Transverse colon (tissue), 4 donors: ENCODE results near the gene OBSCN. TPM values are rescaled to one million over a fixed set of nuclear protein-coding genes. Genes with fewer than 3 reads are reported as not detected.

ENCODE experiments used
- DNase-seq: peaks from one replicate; pipeline ENCODE4 v3.0.0-alpha.2; 2019
- H3K27ac ChIP-seq, 4 donors: fragments of 200-600 bp; sonication (generic); 2 replicates each; pipeline ENCODE4 v1.5.1; 2016 to 2018; ENCODE audit warnings: inconsistent platforms in 4 of 4
- H3K27me3 ChIP-seq: fragments of 200-600 bp; sonication (generic); 2 replicates; pipeline ENCODE4 v1.5.1; 2017; ENCODE audit warnings: inconsistent platforms
- H3K36me3 ChIP-seq, 4 donors: fragments of 200-600 bp; sonication (generic); 2 replicates each; pipeline ENCODE4 v1.5.1; 2017 to 2019; ENCODE audit warnings: inconsistent platforms in 4 of 4
- H3K4me1 ChIP-seq, 4 donors: fragments of 200-600 bp; sonication (generic); 2 replicates each; pipeline ENCODE4 v1.5.1; 2017 to 2020; ENCODE audit warnings: inconsistent platforms in 4 of 4
- H3K4me3 ChIP-seq, 4 donors: fragments of 200-600 bp; sonication (generic); 1 replicate in 1 of 4; 2 replicates in 3 of 4; pipeline versions ENCODE4 v1.5.1 to v1.6.1; 2017 to 2019; ENCODE audit warnings: inconsistent platforms in 4 of 4
- H3K9me3 ChIP-seq, 2 donors: fragments of 200-600 bp; sonication (generic); 2 replicates each; pipeline ENCODE4 v1.5.1; 2017 to 2019; ENCODE audit warnings: inconsistent platforms in 2 of 2
- EP300 ChIP-seq: sonication (generic); formaldehyde crosslinking; IDR thresholded peaks from one replicate; pipeline ENCODE4 v1.6.1; 2017; ENCODE audit warnings: antibody characterized with exemption, low read depth
- POLR2A ChIP-seq: fragments of 450-650 bp; IDR thresholded peaks from one replicate; pipeline ENCODE4 v1.6.1; 2016; ENCODE audit warnings: antibody characterized with exemption, mild to moderate bottlenecking, moderate library complexity
- POLR2AphosphoS5 ChIP-seq, 3 donors: sonication (generic); formaldehyde crosslinking; IDR thresholded peaks; one replicate each; pipeline ENCODE4 v1.6.1; 2016; ENCODE audit warnings: antibody characterized with exemption in 3 of 3
- WGBS, 2 donors: methylation state at CpG; one replicate each; pipeline ENCODE4 v1.1.5; 2018; ENCODE audit warnings: low coverage in 1 of 2; 5-methylcytosine and 5-hydroxymethylcytosine counted together
- in situ Hi-C, 4 donors: fragments of 200-750 bp; cut with MboI; loops; one replicate each; pipeline versions ENCODE4 v1.15.0 to v1.15.1; 2017; ENCODE audit warnings: low sequenced_read_pairs in 3 of 4, low pct_ligation_motif_present in 1 of 4, low pct_unique_long_range_greater_than_20kb in 1 of 4
- intact Hi-C: fragments of 100-400 bp; cut with DNase I; formaldehyde crosslinking; loops from one replicate; pipeline ENCODE4 v1.15.1; 2023; ENCODE audit warnings: low total_unique reads
- total RNA-seq, 4 donors: library from RNA; depleted of rRNA; stranded (reverse); fragments of >200 nt; gene quantifications; one replicate each; pipeline ENCODE4 v1.1.0, GENCODE V29; 2016
- TF ChIP-seq, protein P1 (sequence below), 5 experiments: fragments of 200-600 bp in 3 of 5; fragments of 450-650 bp in 2 of 5; sonication (generic) in 3 of 5; IDR thresholded peaks; 1 replicate in 2 of 5; 2 replicates in 3 of 5; pipeline ENCODE4 v1.5.1; 2016 to 2017; ENCODE audit warnings: antibody characterized with exemption in 5 of 5, inconsistent platforms in 3 of 5, mild to moderate bottlenecking in 2 of 5, moderate library complexity in 1 of 5

Gene OBSCN
- total RNA-seq, 4 donors from 2014 or later, result 11.9 to 21.7 (median 15.8) TPM

DNA sequence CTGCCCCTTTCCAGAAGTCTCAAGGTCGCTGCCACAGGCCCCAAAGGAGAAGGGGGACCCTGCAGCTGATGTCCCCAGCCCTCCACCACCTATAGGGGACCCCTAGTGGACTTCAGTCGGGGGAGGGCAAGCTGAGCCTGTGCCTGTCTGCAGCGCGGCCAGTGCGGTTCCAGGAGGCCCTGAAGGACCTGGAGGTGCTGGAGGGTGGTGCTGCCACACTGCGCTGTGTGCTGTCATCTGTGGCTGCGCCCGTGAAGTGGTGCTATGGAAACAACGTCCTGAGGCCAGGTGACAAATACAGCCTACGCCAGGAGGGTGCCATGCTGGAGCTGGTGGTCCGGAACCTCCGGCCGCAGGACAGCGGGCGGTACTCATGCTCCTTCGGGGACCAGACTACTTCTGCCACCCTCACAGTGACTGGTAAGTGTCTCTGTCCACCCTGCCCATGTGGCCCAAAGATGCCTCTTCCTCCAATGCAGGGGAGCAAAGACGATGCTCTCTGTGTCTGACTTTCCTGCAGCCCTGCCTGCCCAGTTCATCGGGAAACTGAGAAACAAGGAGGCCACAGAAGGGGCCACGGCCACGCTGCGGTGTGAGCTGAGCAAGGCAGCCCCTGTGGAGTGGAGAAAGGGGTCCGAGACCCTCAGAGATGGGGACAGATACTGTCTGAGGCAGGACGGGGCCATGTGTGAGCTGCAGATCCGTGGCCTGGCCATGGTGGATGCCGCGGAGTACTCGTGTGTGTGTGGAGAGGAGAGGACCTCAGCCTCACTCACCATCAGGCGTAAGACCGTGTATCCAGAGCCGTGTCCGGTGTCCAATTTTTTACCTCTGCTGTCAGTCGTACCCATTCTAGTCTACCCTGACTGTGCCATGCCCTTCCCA, 79.9 kb downstream of the OBSCN start:
- H3K27me3 ChIP-seq, result no peaks in the 10 kb centered on the region
- no peak overlapping the region for H3K4me3 ChIP-seq
- H3K4me1 ChIP-seq, result no peaks in the 10 kb centered on the region
- H3K9me3 ChIP-seq, result no peaks in the 10 kb centered on the region
- in situ Hi-C loops (no loop called here), intact Hi-C loops (no loop called here)
- DNase-seq, result no peak
- WGBS, 2 donors, result 88% methylated on average over 32 of the region's 32 CpGs; no CpG with 5 or more reads in 1 of the 2 donors
- H3K36me3 ChIP-seq, result no peaks in the 10 kb centered on the region
- no peak for TF ChIP-seq EP300
- TF ChIP-seq POLR2AphosphoS5 (IDR thresholded peaks at IDR 0.05), result no peak
- H3K27ac ChIP-seq, result no peak overlapping the region

DNA sequence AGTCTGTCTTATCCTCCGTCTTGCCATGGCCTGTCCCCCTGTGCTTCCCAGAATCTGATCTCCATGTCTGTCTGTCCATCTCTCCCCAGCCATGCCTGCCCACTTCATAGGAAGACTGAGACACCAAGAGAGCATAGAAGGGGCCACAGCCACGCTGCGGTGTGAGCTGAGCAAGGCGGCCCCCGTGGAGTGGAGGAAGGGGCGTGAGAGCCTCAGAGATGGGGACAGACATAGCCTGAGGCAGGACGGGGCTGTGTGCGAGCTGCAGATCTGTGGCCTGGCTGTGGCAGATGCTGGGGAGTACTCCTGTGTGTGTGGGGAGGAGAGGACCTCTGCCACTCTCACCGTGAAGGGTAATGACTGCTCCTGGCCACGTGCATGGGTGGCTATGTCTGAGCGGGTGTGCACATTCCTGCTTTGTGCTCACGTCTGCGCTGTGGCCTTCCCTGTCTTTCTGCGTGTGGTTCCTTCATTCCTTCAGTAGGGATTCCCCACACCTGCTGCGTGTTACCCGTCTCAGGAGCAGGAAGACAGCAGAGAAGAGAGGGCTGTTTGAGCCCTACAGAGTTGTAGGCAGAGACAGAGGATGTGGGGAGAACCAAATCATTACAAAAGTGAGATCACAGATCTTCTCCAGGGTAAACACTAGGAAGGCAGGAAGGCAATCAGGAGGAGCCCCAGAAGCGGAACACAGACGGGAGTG, 80.8 kb downstream of the OBSCN start:
- no peaks in the 10 kb centered on the region for H3K9me3 ChIP-seq
- DNase-seq, result no peak
- no peaks in the 10 kb centered on the region for H3K4me1 ChIP-seq
- in situ Hi-C loops (no loop called here), intact Hi-C loops (no loop called here)
- TF ChIP-seq POLR2A (no peak), POLR2AphosphoS5 (IDR thresholded peaks at IDR 0.05) (no peak), EP300 (no peak)
- TF ChIP-seq, protein P1, sequence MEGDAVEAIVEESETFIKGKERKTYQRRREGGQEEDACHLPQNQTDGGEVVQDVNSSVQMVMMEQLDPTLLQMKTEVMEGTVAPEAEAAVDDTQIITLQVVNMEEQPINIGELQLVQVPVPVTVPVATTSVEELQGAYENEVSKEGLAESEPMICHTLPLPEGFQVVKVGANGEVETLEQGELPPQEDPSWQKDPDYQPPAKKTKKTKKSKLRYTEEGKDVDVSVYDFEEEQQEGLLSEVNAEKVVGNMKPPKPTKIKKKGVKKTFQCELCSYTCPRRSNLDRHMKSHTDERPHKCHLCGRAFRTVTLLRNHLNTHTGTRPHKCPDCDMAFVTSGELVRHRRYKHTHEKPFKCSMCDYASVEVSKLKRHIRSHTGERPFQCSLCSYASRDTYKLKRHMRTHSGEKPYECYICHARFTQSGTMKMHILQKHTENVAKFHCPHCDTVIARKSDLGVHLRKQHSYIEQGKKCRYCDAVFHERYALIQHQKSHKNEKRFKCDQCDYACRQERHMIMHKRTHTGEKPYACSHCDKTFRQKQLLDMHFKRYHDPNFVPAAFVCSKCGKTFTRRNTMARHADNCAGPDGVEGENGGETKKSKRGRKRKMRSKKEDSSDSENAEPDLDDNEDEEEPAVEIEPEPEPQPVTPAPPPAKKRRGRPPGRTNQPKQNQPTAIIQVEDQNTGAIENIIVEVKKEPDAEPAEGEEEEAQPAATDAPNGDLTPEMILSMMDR (IDR thresholded peaks at IDR 0.05), result no peak
- WGBS, 2 donors, result 83% methylated on average over 18 of the region's 18 CpGs; no CpG with 5 or more reads in 1 of the 2 donors
- H3K27ac ChIP-seq, result no peak overlapping the region
- no peaks in the 10 kb centered on the region for H3K36me3 ChIP-seq
- no peak overlapping the region for H3K4me3 ChIP-seq
- no peaks in the 10 kb centered on the region for H3K27me3 ChIP-seq

DNA sequence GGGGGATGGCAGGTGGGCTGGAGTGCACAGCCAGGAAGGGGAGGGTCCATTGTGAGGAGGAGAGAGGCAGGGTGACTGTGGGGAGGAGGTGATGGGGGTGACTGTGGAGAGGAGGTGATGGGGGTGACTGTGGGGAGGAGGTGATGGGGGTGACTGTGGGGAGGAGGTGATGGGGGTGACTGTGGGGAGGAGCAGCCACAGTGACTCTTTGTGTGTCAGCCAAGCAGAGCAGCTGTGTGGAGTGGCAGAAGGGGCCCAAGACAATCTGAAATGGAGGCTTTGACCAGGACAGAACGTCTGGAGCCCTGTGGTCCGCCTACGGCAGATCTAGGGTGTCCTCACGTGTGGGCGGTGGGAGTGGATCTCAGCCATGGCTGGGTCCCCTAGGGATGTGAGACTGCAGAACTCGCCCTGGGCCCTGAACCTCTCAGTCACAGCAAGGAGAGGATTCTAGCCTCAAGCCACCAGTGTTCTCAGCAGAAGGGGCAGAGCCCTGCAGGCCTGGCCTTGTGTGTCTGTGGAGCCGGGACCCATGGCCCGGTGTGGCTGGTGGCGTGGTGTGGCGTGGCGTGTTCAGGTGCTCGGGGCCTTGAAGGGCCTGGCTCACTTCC, 81.5 kb downstream of the OBSCN start:
- in situ Hi-C loops, result no loop called here
- TF ChIP-seq POLR2AphosphoS5 (IDR thresholded peaks at IDR 0.05) (no peak), POLR2A (no peak), EP300 (no peak)
- TF ChIP-seq, protein P1 (IDR thresholded peaks at IDR 0.05), result no peak
- H3K27ac ChIP-seq, result no peak overlapping the region
- no peaks in the 10 kb centered on the region for H3K4me1 ChIP-seq
- intact Hi-C loops, result no loop called here
- H3K27me3 ChIP-seq, result no peaks in the 10 kb centered on the region
- WGBS, 2 donors, result 75% methylated on average over 11 of the region's 12 CpGs; no CpG with 5 or more reads in 1 of the 2 donors
- H3K4me3 ChIP-seq, result no peak overlapping the region
- no peaks in the 10 kb centered on the region for H3K9me3 ChIP-seq
- DNase-seq, result no peak
- H3K36me3 ChIP-seq, result no peaks in the 10 kb centered on the region

DNA sequence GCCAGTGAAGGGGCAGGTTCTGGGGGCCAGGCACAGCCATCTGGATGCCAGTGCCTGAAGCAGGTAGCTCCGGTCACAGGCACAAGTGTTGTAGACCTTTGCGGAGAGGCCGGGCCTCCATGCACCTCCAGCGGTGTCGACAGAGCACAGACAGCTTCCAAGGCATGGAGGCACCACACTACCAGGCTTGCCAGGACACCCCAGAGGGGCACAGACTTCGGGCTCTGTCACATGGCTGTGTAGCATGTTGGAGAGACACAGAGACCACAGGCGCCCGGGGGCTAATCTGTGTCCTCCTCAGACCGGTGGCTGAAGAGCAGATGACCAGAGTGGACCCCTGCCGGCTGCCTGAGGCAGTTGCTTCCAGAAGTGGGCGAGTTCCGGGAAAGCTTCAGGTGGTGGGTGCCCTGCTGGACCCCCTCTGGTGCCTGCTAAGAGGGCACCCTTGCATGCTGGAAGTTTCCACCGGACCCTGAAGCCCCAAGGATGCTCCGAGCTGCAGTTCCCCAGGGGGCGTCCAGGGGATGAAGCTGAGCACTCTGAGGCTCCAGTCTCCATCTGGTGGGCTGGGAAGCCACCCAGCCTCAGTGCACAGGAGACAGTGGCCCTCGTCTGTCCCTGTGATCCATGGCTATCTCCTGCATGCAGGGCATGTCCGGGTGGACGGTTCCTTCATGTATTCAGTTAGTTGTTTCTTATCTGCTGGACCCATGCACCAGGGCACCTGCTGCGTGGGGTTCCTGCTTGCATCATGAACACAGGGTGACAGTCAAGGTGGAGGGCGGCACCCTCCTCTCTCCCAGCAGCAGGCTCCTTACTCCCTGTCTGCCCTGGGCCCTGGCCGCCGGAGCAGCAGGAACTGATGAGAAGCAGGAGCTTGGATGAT, 82.4 kb downstream of the OBSCN start:
- in situ Hi-C loops, result no loop called here
- no peak for DNase-seq
- Histone ChIP-seq H3K36me3 (no peaks in the 10 kb centered on the region), H3K4me1 (no peaks in the 10 kb centered on the region), H3K4me3 (no peak overlapping the region), H3K9me3 (no peaks in the 10 kb centered on the region), H3K27ac (no peak overlapping the region), H3K27me3 (no peaks in the 10 kb centered on the region)
- no peak for TF ChIP-seq EP300
- no peak for TF ChIP-seq POLR2A
- TF ChIP-seq, protein P1 (IDR thresholded peaks at IDR 0.05), result no peak
- no peak for TF ChIP-seq POLR2AphosphoS5 (IDR thresholded peaks at IDR 0.05)
- intact Hi-C loops, result no loop called here
- 89% methylated on average over 22 of the region's 22 CpGs; no CpG with 5 or more reads in 1 of the 2 donors for WGBS, 2 donors
